H1 (cell line): ENCODE data around the gene ANKH. TPM values are rescaled to one million over a fixed set of nuclear protein-coding genes. Genes with fewer than 3 reads are reported as not detected.

Source experiments
- CTCF ChIA-PET: fragments of 300-600 bp; sonication (Branson Sonifier 250); formaldehyde crosslinking; loops from one replicate; lab custom pipeline; 2021; ENCODE audit not compliant: partially characterized antibody; lab: Charles Lee
- POLR2A ChIA-PET: fragments of 300-600 bp; sonication (Branson Sonifier 250); formaldehyde crosslinking; loops from one replicate; lab custom pipeline; 2021; ENCODE audit warnings: inconsistent platforms; ENCODE audit not compliant: partially characterized antibody; lab: Charles Lee
- DNase-seq, 2 experiments: peaks; one replicate each; pipeline versions ENCODE4 v3.0.0 to v3.0.0-alpha.2; 2010 to 2022; ENCODE audit warnings: low spot score in 2 of 2, low read depth in 1 of 2, mixed read lengths in 1 of 2
- FAIRE-seq: peaks from 2 replicates; lab custom pipeline; 2011; peaks lifted over from hg19 to GRCh38; lab: Jason Lieb, UNC
- H2AFZ ChIP-seq: 2 replicates; pipeline ENCODE4 v1.8.1; 2012; ENCODE audit warnings: low read length, inconsistent platforms
- H2AK5ac ChIP-seq: 2 replicates; pipeline ENCODE4 v1.6.1; 2013; ENCODE audit warnings: low read depth, low read length
- H2BK120ac ChIP-seq: replicated peaks from 2 replicates; pipeline ENCODE3; 2013; ENCODE audit warnings: low read depth, low read length, inconsistent platforms
- H2BK12ac ChIP-seq: 2 replicates; pipeline ENCODE4 v1.6.1; 2013; ENCODE audit warnings: low read depth, low read length
- H2BK15ac ChIP-seq: 2 replicates; pipeline ENCODE4 v1.6.1; 2013; ENCODE audit warnings: low read length
- H2BK20ac ChIP-seq: 2 replicates; pipeline ENCODE4 v1.6.1; 2013; ENCODE audit warnings: low read length
- H2BK5ac ChIP-seq: 2 replicates; pipeline ENCODE4 v1.6.1; 2013; ENCODE audit warnings: low read depth, low read length
- H3K14ac ChIP-seq: 2 replicates; pipeline ENCODE4 v1.6.1; 2013; ENCODE audit warnings: inconsistent platforms; ENCODE audit not compliant: insufficient read length
- H3K18ac ChIP-seq: 2 replicates; pipeline ENCODE4 v1.6.1; 2013; ENCODE audit warnings: low read length; ENCODE audit errors: extremely low read depth
- H3K23ac ChIP-seq: 2 replicates; pipeline ENCODE4 v1.6.1; 2013; ENCODE audit warnings: inconsistent platforms; ENCODE audit not compliant: insufficient read length
- H3K23me2 ChIP-seq: 2 replicates; pipeline ENCODE4 v1.6.1; 2013; ENCODE audit warnings: low read depth, low read length
- H3K27ac ChIP-seq: 2 replicates; pipeline ENCODE4 v1.6.1; 2011; ENCODE audit warnings: low read depth, low read length, inconsistent platforms
- H3K27me3 ChIP-seq, 4 experiments: replicated peaks in 1 of 4; 1 replicate in 1 of 4; 2 replicates in 3 of 4; pipeline versions ENCODE4 v1.6.1 to v1.8.1; 2011 to 2013; ENCODE audit warnings: low read length in 3 of 4, mild to moderate bottlenecking in 3 of 4, inconsistent platforms in 2 of 4, mixed read lengths in 2 of 4, moderate library complexity in 1 of 4; ENCODE audit not compliant: control insufficient read depth in 3 of 4, insufficient read depth in 3 of 4; ENCODE audit errors: extremely low read depth in 1 of 4
- H3K36me3 ChIP-seq, 4 experiments: 2 replicates each; pipeline versions ENCODE4 v1.6.1 to v1.8.1; 2011 to 2013; ENCODE audit warnings: mild to moderate bottlenecking in 4 of 4, low read length in 3 of 4, moderate library complexity in 2 of 4, control low read depth in 1 of 4, inconsistent platforms in 1 of 4; ENCODE audit not compliant: insufficient read depth in 4 of 4, control insufficient read depth in 2 of 4
- H3K4ac ChIP-seq: replicated peaks from 2 replicates; pipeline ENCODE3; 2013; ENCODE audit warnings: low read length, low read depth, mixed read lengths, inconsistent platforms; ENCODE audit not compliant: insufficient read length
- H3K4me1 ChIP-seq, 4 experiments: replicated peaks in 1 of 4; 1 replicate in 1 of 4; 2 replicates in 3 of 4; pipeline versions ENCODE4 v1.6.1 to v1.8.1; 2011 to 2013; ENCODE audit warnings: low read length in 3 of 4, inconsistent platforms in 2 of 4, mixed read lengths in 1 of 4; ENCODE audit not compliant: insufficient read depth in 4 of 4, control insufficient read depth in 3 of 4
- H3K4me2 ChIP-seq, 2 experiments: 2 replicates each; pipeline versions ENCODE4 v1.6.1 to v1.8.1; 2011 to 2013; ENCODE audit warnings: low read depth in 2 of 2, low read length in 2 of 2, control low read depth in 1 of 2, inconsistent platforms in 1 of 2, mild to moderate bottlenecking in 1 of 2; ENCODE audit not compliant: insufficient read depth in 1 of 2
- H3K4me3 ChIP-seq, 4 experiments: fragments of 200-600, 300-600 bp in 1 of 4; sonication (generic), shearing (Covaris generic), sonication (Bioruptor Twin) in 1 of 4; 2 replicates each; pipeline versions ENCODE4 v1.5.1 to v1.8.1; 2011 to 2016; ENCODE audit warnings: low read length in 4 of 4, low read depth in 3 of 4, control low read depth in 2 of 4, inconsistent platforms in 2 of 4, mild to moderate bottlenecking in 2 of 4, mixed read lengths in 1 of 4, moderate library complexity in 1 of 4; ENCODE audit not compliant: insufficient read depth in 2 of 4; ENCODE audit errors: extremely low read depth in 1 of 4
- H3K56ac ChIP-seq: replicated peaks from 2 replicates; pipeline ENCODE3; 2013; ENCODE audit warnings: low read depth, mild to moderate bottlenecking, mixed read lengths, low read length, inconsistent platforms; ENCODE audit not compliant: insufficient read length
- H3K79me1 ChIP-seq: 2 replicates; pipeline ENCODE4 v1.6.1; 2013; ENCODE audit warnings: low read depth, low read length, control low read depth
- H3K79me2 ChIP-seq, 2 experiments: 2 replicates each; pipeline versions ENCODE4 v1.6.1 to v1.8.1; 2012 to 2013; ENCODE audit warnings: low read length in 2 of 2, mild to moderate bottlenecking in 2 of 2, inconsistent platforms in 1 of 2; ENCODE audit not compliant: insufficient read depth in 2 of 2, control insufficient read depth in 1 of 2
- H3K9ac ChIP-seq, 4 experiments: replicated peaks in 1 of 4; 1 replicate in 1 of 4; 2 replicates in 3 of 4; pipeline versions ENCODE4 v1.6.1 to v1.8.1; 2011 to 2013; ENCODE audit warnings: low read depth in 3 of 4, low read length in 3 of 4, control low read depth in 2 of 4, mild to moderate bottlenecking in 2 of 4, moderate library complexity in 2 of 4, inconsistent platforms in 1 of 4; ENCODE audit errors: extremely low read depth in 1 of 4
- H3K9me3 ChIP-seq, 2 experiments: 2 replicates each; pipeline versions ENCODE4 v1.6.1 to v1.8.1; 2012 to 2013; ENCODE audit warnings: mild to moderate bottlenecking in 2 of 2, moderate library complexity in 2 of 2, control low read depth in 1 of 2, inconsistent platforms in 1 of 2, low read depth in 1 of 2, low read length in 1 of 2, mixed read lengths in 1 of 2; ENCODE audit not compliant: insufficient read depth in 2 of 2
- H4K20me1 ChIP-seq, 2 experiments: replicated peaks in 1 of 2; 2 replicates each; pipeline versions ENCODE3 to v1.8.1; 2011 to 2013; ENCODE audit warnings: inconsistent platforms in 2 of 2, low read length in 2 of 2, mild to moderate bottlenecking in 1 of 2; ENCODE audit not compliant: insufficient read depth in 2 of 2, control insufficient read depth in 1 of 2
- H4K5ac ChIP-seq: 2 replicates; pipeline ENCODE4 v1.6.1; 2013; ENCODE audit warnings: low read length, low read depth, mixed read lengths, inconsistent platforms; ENCODE audit not compliant: insufficient read length
- H4K8ac ChIP-seq: 2 replicates; pipeline ENCODE4 v1.8.0; 2013; ENCODE audit warnings: mild to moderate bottlenecking, moderate library complexity, low read length, inconsistent platforms; ENCODE audit not compliant: insufficient read depth; ENCODE audit errors: extremely low read depth
- H4K91ac ChIP-seq: replicated peaks from 2 replicates; pipeline ENCODE3; 2013; ENCODE audit warnings: low read length, mixed read lengths, inconsistent platforms; ENCODE audit not compliant: insufficient read length
- CBX8 ChIP-seq: fragments of 300-800, 300-1000 bp; sonication (generic); IDR thresholded peaks from 2 replicates; pipeline ENCODE4 v1.7.1; 2016; ENCODE audit warnings: low read depth, low read length, borderline replicate concordance
- CEBPB ChIP-seq: IDR thresholded peaks from 2 replicates; pipeline ENCODE4 v1.6.1; 2012; ENCODE audit warnings: low read depth, low read length
- CHD2 ChIP-seq: IDR thresholded peaks from 2 replicates; pipeline ENCODE4 v1.6.1; 2012; ENCODE audit warnings: low read length, improper control_type of control experiment
- GTF2F1 ChIP-seq: IDR thresholded peaks from 2 replicates; pipeline ENCODE4 v1.6.1; 2012; ENCODE audit warnings: low read depth, low read length, improper control_type of control experiment, borderline replicate concordance
- JUND ChIP-seq: IDR thresholded peaks from 2 replicates; pipeline ENCODE4 v1.6.1; 2011; ENCODE audit warnings: mild to moderate bottlenecking, improper control_type of control experiment, low read length
- KDM5A ChIP-seq: fragments of 200-600 bp; IDR thresholded peaks from 2 replicates; pipeline ENCODE4 v1.7.1; 2012; ENCODE audit warnings: mild to moderate bottlenecking, low read length, inconsistent platforms, mixed read lengths
- NRF1 ChIP-seq: IDR thresholded peaks from 2 replicates; pipeline ENCODE4 v1.6.1; 2011; ENCODE audit warnings: mild to moderate bottlenecking, low read depth, low read length, improper control_type of control experiment
- SP1 ChIP-seq: IDR thresholded peaks from 2 replicates; pipeline ENCODE4 v1.6.1; 2011; ENCODE audit warnings: low read depth, low read length
- SUZ12 ChIP-seq: fragments of 200-600 bp; sonication (generic); IDR thresholded peaks from 2 replicates; pipeline ENCODE4 v1.6.1; 2012; ENCODE audit warnings: mild to moderate bottlenecking, inconsistent platforms, low read length, moderate library complexity, mixed read lengths
- WGBS, 2 experiments: shearing (Covaris generic) in 1 of 2; methylation state at CpG; one replicate each; pipeline versions ENCODE4 v1.1.6 to v1.1.7; 2013 to 2015; ENCODE audit warnings: low lambda C conversion rate in 2 of 2, mixed read lengths in 2 of 2, inconsistent platforms in 1 of 2, low coverage in 1 of 2, missing lambda C conversion rate in 1 of 2; ENCODE audit not compliant: insufficient replicate concordance in 2 of 2, insufficient coverage in 1 of 2, insufficient read length in 1 of 2; ENCODE audit errors: extremely low coverage in 1 of 2, missing lambda C conversion rate in 1 of 2; 5-methylcytosine and 5-hydroxymethylcytosine counted together
- polyA plus RNA-seq, 7 experiments: library from polyadenylated mRNA; depleted of rRNA in 3 of 7; stranded (reverse) in 5 of 7; unstranded in 2 of 7; fragments of >200 nt in 5 of 7; fragments of 200-250 nt in 2 of 7; gene quantifications; 1 replicate in 5 of 7; 2 replicates in 1 of 7; 4 replicates in 1 of 7; pipeline versions ENCODE4 v1.2.1 to v1.2.3, GENCODE V29; 2011 to 2013; ENCODE audit warnings: missing spikeins in 2 of 7, mixed read lengths in 2 of 7
- total RNA-seq: library from RNA; stranded (reverse); fragmentation: NEBNext Ultra II Directional; extraction: Animal tissue kit (Norgen Biotek cat#: 25700); gene quantifications from 2 replicates; pipeline ENCODE4 v1.2.1, GENCODE V29; 2021
- TF ChIP-seq, protein P1 (sequence below): IDR thresholded peaks from 2 replicates; pipeline ENCODE4 v1.6.1; 2012; ENCODE audit warnings: inconsistent platforms
- TF ChIP-seq, protein P2 (sequence below), 3 experiments: IDR thresholded peaks; 1 replicate in 2 of 3; 2 replicates in 1 of 3; pipeline versions ENCODE4 v1.5.1 to v1.6.1; 2011; ENCODE audit warnings: low read length in 3 of 3, mild to moderate bottlenecking in 3 of 3, inconsistent platforms in 2 of 3, low read depth in 1 of 3, moderate library complexity in 1 of 3; ENCODE audit not compliant: insufficient read depth in 1 of 3; ENCODE audit errors: control extremely low read depth in 1 of 3

The ANKH gene
- total and polyA plus RNA-seq, 2 of the 8 experiments (the other 6 are each of a cell fraction or from before 2014, with no cell fraction given), result 5.3 to 13.0 TPM

DNA sequence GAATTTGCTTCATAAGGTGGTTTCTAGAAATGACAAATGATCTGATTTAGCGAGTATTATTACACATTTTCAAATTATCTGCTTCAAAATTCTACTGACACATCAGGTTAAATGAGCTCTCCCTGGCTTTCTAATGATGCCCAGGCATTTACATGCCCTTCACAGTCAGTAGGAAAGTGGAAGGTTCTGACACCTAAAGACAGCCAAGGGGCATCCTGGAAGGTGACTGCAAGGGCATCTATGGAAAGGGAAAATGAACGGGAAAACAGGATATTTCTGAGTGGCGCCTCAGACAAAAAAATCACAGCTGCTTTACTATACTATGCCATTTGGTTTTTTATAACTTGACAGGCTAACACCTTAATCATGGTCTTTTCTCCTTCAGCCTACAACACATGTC is 31.0 kb downstream of the ANKH start:
- DNase-seq (no peak), FAIRE-seq (no peak)
- Histone ChIP-seq H3K14ac (no peak overlapping the region), H3K4me2 (no peak overlapping the region), H3K56ac (no peak overlapping the region), H2BK12ac (no peak overlapping the region), H4K20me1 (no peaks in the 10 kb centered on the region), H3K4ac (no peak overlapping the region), H4K91ac (no peak overlapping the region), H3K4me1 (no peaks in the 10 kb centered on the region), H3K27ac (no peak overlapping the region), H2BK15ac (no peak overlapping the region), H3K79me1 (no peaks in the 10 kb centered on the region), H2AK5ac (no peak overlapping the region), H3K79me2 (no peaks in the 10 kb centered on the region), H4K8ac (no peak overlapping the region), H2BK20ac (no peak overlapping the region), H3K18ac (no peak overlapping the region), H3K23me2 (no peaks in the 10 kb centered on the region), H3K27me3 (no peaks in the 10 kb centered on the region), H3K9me3 (no peaks in the 10 kb centered on the region), H3K9ac (no peak overlapping the region), H2AFZ (no peak overlapping the region), H3K36me3 (no peaks in the 10 kb centered on the region), H2BK5ac (no peak overlapping the region), H3K4me3 (no peak overlapping the region), H3K23ac (no peak overlapping the region), H2BK120ac (no peak overlapping the region), H4K5ac (no peak overlapping the region)
- 95% methylated on average over 3 of the region's 3 CpGs; no CpG with 5 or more reads in 1 of the 2 experiments for WGBS, 2 experiments
- ChIA-PET CTCF (interaction anchor here (1.3 to 1.9 kb wide), 4 partner anchors 9 to 114 kb away, joined by 3 to 7 read pairs (median 5); no protein-coding TSS in a partner anchor), POLR2A (no interaction called here)
- TF ChIP-seq JUND, result no peak
- no peak for TF ChIP-seq GTF2F1
- no peak for TF ChIP-seq CEBPB
- TF ChIP-seq, protein P1, sequence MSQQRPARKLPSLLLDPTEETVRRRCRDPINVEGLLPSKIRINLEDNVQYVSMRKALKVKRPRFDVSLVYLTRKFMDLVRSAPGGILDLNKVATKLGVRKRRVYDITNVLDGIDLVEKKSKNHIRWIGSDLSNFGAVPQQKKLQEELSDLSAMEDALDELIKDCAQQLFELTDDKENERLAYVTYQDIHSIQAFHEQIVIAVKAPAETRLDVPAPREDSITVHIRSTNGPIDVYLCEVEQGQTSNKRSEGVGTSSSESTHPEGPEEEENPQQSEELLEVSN, result no peak
- TF ChIP-seq, protein P2, sequence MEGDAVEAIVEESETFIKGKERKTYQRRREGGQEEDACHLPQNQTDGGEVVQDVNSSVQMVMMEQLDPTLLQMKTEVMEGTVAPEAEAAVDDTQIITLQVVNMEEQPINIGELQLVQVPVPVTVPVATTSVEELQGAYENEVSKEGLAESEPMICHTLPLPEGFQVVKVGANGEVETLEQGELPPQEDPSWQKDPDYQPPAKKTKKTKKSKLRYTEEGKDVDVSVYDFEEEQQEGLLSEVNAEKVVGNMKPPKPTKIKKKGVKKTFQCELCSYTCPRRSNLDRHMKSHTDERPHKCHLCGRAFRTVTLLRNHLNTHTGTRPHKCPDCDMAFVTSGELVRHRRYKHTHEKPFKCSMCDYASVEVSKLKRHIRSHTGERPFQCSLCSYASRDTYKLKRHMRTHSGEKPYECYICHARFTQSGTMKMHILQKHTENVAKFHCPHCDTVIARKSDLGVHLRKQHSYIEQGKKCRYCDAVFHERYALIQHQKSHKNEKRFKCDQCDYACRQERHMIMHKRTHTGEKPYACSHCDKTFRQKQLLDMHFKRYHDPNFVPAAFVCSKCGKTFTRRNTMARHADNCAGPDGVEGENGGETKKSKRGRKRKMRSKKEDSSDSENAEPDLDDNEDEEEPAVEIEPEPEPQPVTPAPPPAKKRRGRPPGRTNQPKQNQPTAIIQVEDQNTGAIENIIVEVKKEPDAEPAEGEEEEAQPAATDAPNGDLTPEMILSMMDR (IDR thresholded peaks at IDR 0.05; ENCODE audit: control extremely low read depth in 1 of 3, insufficient read depth in 1 of 3, low read depth in 1 of 3, low read length in 3 of 3), result no peak
- no peak for TF ChIP-seq SP1
- TF ChIP-seq CBX8, result no peak
- no peak for TF ChIP-seq NRF1
- TF ChIP-seq KDM5A, result no peak
- TF ChIP-seq SUZ12, result no peak
- no peak for TF ChIP-seq CHD2
